ENCODE measurements around the gene USP20. TPM values are rescaled to one million over a fixed set of nuclear protein-coding genes. Genes with fewer than 3 reads are reported as not detected.

Gene USP20
- total RNA-seq, 2 experiments from 2014 or later, result 80.4 to 80.9 TPM

DNA sequence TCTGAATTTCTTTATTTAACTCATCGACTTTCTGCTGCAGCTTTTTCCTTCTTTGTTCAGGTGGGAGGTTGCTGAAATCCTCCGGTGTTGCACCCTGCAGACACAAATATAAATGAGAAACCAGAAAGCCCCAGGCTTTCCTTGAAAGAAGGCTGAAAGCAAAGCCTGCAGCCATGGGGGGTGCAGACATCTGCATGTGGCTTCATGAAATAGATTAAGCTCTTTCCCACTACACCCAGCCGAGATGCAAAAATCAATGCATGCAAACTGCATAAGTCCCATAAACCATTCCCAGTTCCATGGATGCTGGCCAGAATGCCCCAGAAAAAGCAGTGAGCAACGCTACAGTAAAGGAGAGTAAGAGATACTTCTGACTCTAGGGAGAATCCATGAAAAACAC lies 73.6 kb downstream of the USP20 start:
- Histone ChIP-seq H3K9me3 (ENCODE audit: control insufficient read depth in 1 of 2, insufficient read depth in 1 of 2, low read length in 2 of 2) (no peaks in the 10 kb centered on the region), H3K27ac (ENCODE audit: low read depth in 1 of 2, low read length in 2 of 2) (no peak overlapping the region), H3K4me1 (ENCODE audit: insufficient read depth, low read length) (peaks cover 3% of the 10 kb centered on the region), H3K36me3 (ENCODE audit: insufficient read depth, low read length) (peaks cover 80% of the 10 kb centered on the region), H3K4me3 (ENCODE audit: low read length) (no peak overlapping the region), H3K27me3 (ENCODE audit: control insufficient read depth in 1 of 2, insufficient read depth in 2 of 2, low read length in 2 of 2) (no peaks in the 10 kb centered on the region)
- no peak for DNase-seq
- intact Hi-C loops (cut with DNase I, micrococcal nuclease), result no loop called here
- CTCF ChIA-PET, result no interaction called here
- H3K27me3 Mint-ChIP-seq, result no peaks in the 10 kb centered on the region
- POLR2A ChIA-PET, result interaction anchor here (1.3 to 1.4 kb wide), 2 partner anchors 22 to 134 kb away, joined by 3 to 5 read pairs; partner anchors contain the start of gene FNBP1
- H3K9me3 Mint-ChIP-seq, result no peaks in the 10 kb centered on the region
- H3K27ac Mint-ChIP-seq, result no peak overlapping the region
- H3K4me1 Mint-ChIP-seq (ENCODE audit: low read depth), result peaks cover 43% of the 10 kb centered on the region
- no peak overlapping the region for H3K4me3 Mint-ChIP-seq
- H3K36me3 Mint-ChIP-seq (ENCODE audit: low read depth), result peaks cover 80% of the 10 kb centered on the region
- no peak for ATAC-seq (ENCODE audit: poor library complexity)
- TF ChIP-seq CTCF (IDR thresholded peaks at IDR 0.05), result no peak

- H3K36me3 ChIP-seq (ENCODE audit: insufficient read depth, low read length), result peaks cover 77% of the 10 kb centered on the region
- H3K27ac ChIP-seq (ENCODE audit: low read depth in 1 of 2, low read length in 2 of 2), result no peak overlapping the region
- no peaks in the 10 kb centered on the region for H3K27me3 ChIP-seq (ENCODE audit: control insufficient read depth in 1 of 2, insufficient read depth in 2 of 2, low read length in 2 of 2)
- POLR2A ChIA-PET, result interaction anchor here (1.3 to 1.7 kb wide), 3 partner anchors 15 to 133 kb away, joined by 3 to 7 read pairs (median 5); partner anchors contain the start of gene FNBP1
- CTCF ChIA-PET, result interaction anchor here (0.6 to 1.0 kb wide), 2 partner anchors 16 to 133 kb away, joined by 4 read pairs; partner anchors contain the start of gene FNBP1
- Mint-ChIP-seq H3K9me3 (no peaks in the 10 kb centered on the region), H3K36me3 (ENCODE audit: low read depth) (peaks cover 76% of the 10 kb centered on the region), H3K4me1 (ENCODE audit: low read depth) (peaks cover 34% of the 10 kb centered on the region), H3K27ac (peak overlapping the region; percentile 65), H3K27me3 (no peaks in the 10 kb centered on the region), H3K4me3 (no peak overlapping the region)
- no peak for TF ChIP-seq CTCF (IDR thresholded peaks at IDR 0.05)
- H3K4me3 ChIP-seq (ENCODE audit: low read length), result no peak overlapping the region
- intact Hi-C loops (cut with DNase I, micrococcal nuclease), result no loop called here
- H3K4me1 ChIP-seq (ENCODE audit: insufficient read depth, low read length), result peaks cover 3% of the 10 kb centered on the region
- no peak for ATAC-seq (ENCODE audit: poor library complexity)
- no peak for DNase-seq
- no peaks in the 10 kb centered on the region for H3K9me3 ChIP-seq (ENCODE audit: control insufficient read depth in 1 of 2, insufficient read depth in 1 of 2, low read length in 2 of 2)
Measured at GRCh38 chr9:129909851-129910250, 74.6 kb downstream of the USP20 start.

DNA sequence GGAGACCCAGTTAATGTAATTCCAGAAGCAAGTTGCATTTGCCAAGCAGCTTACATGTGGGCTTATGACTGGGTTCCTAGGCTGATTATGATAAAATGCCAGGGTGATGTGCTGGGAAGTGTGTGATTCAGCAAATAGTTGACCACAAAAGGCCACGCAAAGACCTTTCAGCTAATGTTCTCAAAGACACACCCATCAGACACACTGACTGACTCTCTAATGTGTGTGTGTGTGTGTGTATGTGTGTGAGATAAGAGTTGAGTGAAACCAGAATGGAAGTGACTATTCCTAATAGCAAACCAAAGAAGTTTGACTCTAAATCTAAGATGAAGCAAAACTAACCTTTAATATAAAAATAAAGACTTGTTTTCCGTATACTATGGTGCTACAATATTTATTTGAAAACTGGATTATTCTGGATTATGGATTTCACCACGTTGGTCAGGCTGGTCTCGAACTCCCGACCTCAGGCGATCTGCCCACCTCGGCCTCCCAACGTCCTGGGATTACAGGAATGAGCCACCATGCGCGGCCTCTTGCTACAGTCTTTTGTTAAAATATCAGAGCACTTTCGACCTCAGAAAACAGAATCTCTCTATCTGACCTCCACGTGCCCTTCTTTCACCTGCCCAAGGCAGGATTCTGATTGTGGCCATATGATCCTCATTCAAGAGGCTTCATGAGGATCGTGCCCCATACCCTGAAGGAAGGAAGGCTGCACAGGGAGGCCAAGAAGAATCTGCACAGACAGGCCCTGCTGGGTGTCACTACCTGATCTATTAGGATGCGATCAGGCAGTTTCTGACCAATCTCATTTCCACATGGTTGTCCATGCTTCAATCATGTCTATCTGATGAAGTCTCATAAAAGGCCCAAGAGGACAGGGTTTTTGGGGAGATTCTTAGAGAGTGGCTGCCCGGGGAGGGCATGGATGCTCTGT lies 75.6 kb downstream of the USP20 start:
- ATAC-seq (ENCODE audit: poor library complexity), result no peak
- H3K27ac Mint-ChIP-seq, result peak overlapping the region; percentile 66

More for the DNA sequence above, 75.6 kb downstream of the USP20 start:
- Mint-ChIP-seq H3K4me3 (no peak overlapping the region), H3K4me1 (ENCODE audit: low read depth) (peaks cover 29% of the 10 kb centered on the region), H3K27me3 (no peaks in the 10 kb centered on the region), H3K9me3 (no peaks in the 10 kb centered on the region), H3K36me3 (ENCODE audit: low read depth) (peaks cover 74% of the 10 kb centered on the region)
- no peaks in the 10 kb centered on the region for H3K9me3 ChIP-seq (ENCODE audit: control insufficient read depth in 1 of 2, insufficient read depth in 1 of 2, low read length in 2 of 2)
- intact Hi-C loops (cut with DNase I, micrococcal nuclease), result no loop called here
- peaks cover 74% of the 10 kb centered on the region for H3K36me3 ChIP-seq (ENCODE audit: insufficient read depth, low read length)
- H3K27ac ChIP-seq (ENCODE audit: low read depth in 1 of 2, low read length in 2 of 2), result no peak overlapping the region
- peak in 1 of 14 experiments; percentile 51 for DNase-seq
- H3K4me3 ChIP-seq (ENCODE audit: low read length), result no peak overlapping the region
- ChIA-PET POLR2A (interaction anchor here (1.4 to 1.7 kb wide), 2 partner anchors 16 to 24 kb away, joined by 5 to 7 read pairs; no protein-coding TSS in a partner anchor), CTCF (interaction anchor here (1.0 kb wide), 1 partner anchor 15 kb away, joined by 4 read pairs; no protein-coding TSS in a partner anchor)
- peaks cover 3% of the 10 kb centered on the region for H3K4me1 ChIP-seq (ENCODE audit: insufficient read depth, low read length)
- H3K27me3 ChIP-seq (ENCODE audit: control insufficient read depth in 1 of 2, insufficient read depth in 2 of 2, low read length in 2 of 2), result no peaks in the 10 kb centered on the region
- no peak for TF ChIP-seq CTCF (IDR thresholded peaks at IDR 0.05)
